Lung microvascular endothelial cell (primary cell): ENCODE results near the gene HP1BP3. TPM values are rescaled to one million over a fixed set of nuclear protein-coding genes. Genes with fewer than 3 reads are reported as not detected.

Experiments
- DNase-seq, 2 donors: peaks; one replicate each; pipeline versions ENCODE4 v3.0.0 to v3.0.0-alpha.2; 2010; ENCODE audit warnings: low read depth in 2 of 2
- total RNA-seq: library from RNA; depleted of rRNA; stranded (reverse); fragments of >200 nt; gene quantifications from 2 replicates; pipeline ENCODE4 v1.2.1, GENCODE V29; 2014

The HP1BP3 gene
- total RNA-seq, 1 donor from 2014 or later = 193 TPM

DNA sequence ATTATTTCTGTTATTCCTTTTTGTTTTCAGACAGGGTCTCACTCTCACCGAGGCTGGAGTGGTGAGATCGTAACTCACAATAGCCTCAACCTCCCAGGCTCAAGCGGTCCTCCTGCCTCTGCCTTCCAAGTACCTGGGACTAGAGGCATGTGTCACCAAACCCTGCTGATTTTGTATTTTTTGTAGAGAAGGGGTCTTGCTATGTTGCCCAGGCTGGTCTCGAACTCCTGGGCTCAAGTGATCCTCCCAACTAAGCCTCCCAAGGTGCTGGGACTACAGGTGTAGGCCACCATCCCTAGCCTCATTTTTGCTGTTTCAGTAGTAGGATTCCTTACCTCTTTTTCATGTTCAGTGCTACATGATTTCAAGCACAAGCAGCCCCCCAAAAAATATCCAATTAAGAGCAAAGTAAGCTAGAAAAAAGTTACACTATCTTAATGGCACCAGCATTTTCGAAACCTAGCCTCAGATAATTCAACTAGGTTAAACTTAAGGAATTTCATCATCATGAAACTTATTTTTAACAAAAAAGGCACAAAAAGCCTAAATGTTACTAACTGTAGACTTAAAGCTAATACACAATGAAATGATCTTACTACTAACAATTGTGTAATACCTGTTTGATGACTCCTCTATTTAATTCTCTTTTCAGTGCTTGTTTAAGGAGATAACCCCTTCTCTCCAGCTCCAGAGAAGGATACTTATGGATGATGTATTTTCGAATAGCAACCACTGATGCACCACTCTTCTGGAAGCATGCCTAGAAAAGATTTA lies 16.6 kb downstream of the HP1BP3 start:
- no peak for DNase-seq

DNA sequence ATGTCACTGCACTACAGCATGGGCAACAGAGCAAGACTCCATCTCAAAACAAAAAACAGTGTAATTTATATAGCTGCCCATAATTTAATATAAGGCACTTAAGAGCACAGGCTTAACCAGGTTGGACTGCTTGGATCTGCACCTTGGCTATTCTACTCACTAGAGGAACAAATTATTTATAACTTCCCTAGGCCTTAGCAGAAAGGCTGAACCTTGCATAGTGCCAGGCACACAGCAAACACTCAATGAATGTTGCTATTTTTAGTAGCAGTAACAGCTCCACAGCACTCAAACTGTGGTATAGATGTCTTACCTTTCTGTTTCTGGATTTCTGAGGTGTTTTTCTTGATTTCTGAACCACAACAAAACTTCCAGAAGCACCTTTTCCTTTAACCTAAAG lies 19.8 kb downstream of the HP1BP3 start:
- DNase-seq = no peak

DNA sequence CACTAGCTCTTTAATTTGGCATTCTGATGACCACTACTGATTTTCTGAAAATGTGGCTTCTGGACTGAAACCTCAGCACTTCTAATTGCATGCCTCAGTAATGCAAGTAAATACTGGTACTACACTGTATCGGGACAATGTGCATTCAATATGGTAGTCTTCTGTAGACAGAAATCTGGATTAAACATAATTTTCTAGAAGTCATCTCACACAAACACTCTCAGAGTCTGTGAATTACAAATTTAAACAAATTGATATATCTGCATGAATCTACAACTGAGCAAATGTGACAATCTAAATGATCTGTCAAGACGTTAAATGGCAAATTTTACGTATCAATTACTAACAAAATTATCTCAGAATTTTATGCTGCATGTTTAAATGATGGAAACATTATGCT lies 23.7 kb downstream of the HP1BP3 start:
- DNase-seq = no peak

DNA sequence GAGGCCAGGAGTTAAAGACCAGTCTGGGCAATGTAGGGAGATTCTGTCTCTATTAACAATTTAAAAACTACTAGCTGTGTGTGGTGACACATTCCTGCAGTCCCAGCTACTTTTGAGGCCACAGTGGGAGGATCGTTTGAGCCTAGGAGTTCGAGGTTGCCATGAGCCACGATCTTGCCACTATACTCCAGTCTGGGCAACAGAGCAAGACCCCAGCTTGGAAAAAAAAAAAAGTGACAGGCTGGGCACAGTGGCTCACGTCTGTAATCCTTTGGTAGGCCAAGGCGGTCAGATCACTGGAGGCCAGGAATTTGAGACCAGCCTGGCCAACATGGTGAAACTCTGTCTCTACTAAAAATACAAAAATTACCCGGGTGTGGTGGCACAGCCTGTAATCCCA lies 26.8 kb downstream of the HP1BP3 start:
- DNase-seq = no peak

DNA sequence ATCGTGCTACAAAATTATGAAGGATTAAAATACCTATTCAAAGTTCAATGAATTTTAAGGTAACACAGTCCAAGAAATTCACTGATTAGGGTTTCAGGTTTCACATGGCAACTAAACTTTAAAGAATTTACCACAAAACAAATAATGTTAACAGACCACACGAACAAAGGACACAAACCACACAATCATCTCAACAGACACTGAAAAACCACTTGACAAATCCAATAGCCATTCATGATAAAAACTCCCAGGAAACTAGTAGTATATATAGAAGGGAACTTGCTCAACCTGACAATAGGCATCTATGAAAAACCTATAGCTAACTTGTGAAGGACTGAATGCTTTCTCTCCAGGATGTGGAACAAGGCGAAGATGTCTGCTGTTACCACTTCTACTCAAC lies 33.5 kb downstream of the HP1BP3 start:
- DNase-seq = no peak

DNA sequence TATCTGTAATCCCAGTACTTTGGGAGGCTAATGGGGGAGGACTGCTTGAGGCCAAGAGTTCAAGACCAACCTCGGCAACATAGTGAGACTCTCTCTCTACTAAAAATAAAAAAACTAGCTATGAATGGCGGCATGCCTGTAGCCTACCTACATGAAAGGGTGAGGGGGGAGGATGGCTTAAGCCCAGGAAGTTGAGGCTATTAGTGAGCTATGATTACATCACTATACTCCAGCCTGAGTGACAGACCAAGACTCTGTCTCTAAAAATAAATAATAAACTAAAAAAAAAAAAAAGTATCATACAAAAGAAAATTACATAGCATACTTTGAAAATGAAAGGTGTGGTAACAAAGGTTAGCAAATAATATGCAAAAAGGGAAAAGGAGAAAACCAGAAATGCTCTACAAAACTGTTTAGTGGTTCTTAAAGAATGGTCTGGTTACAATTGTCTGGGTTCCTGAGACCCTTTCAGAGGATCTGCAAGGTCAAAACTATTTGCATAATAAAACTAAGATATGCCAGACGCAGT lies 35.6 kb downstream of the HP1BP3 start:
- DNase-seq = no peak

DNA sequence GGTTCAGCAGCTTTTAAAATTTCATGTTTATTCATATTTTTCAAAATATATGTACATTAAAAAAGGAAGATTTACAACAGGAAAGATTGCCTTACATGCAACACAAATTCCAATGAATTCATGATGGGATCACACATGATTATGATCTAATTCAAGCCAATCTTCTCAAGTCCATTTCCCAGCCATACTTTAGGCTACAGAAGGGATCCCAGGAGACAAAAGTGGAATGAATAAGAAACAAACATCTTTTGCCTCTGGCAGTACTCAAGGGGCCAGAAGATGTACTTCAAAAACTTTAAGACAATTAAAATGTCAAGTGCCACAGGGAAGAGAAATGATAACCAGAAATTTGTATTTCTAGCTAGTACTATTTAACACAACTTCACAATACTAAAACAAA lies 44.4 kb downstream of the HP1BP3 start:
- DNase-seq = no peak

DNA sequence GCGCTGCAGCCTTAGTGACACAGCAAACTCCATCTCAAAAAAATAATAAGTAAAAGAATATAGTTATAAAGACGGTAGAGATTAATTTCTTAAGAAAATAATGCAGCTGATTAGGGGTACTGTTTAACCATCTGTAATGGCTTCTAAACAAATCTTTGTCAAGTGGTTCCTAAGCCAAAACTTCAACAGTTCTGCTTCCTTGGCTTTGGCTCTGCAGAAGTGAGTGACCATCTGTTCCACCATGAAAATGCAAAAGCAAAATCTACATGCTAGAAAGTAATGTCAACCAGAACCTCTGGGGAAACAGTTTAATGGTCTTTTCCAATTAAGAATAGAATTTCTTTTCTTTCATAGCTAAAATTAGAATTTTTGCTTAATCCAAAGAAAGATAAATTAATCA lies 46.3 kb downstream of the HP1BP3 start:
- no peak for DNase-seq

DNA sequence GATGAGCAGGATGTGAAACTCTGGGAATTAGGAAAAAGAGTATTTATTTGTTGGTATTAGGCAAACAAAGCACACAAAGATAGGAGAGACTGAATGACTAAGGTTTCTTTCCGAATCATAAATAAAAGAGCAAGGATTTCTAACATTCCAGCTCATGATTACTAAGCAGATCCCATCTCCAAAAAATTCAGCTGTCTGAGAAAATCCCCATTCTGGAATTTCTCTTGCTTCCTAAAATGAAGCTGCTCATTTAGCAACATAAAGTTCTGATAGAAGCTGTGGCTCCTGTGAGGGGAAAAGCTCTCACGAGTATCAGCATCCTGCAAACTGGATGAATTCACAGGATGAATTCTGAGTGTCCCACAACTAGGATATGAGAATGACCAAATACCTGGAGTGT lies 47.9 kb downstream of the HP1BP3 start:
- DNase-seq = no peak

DNA sequence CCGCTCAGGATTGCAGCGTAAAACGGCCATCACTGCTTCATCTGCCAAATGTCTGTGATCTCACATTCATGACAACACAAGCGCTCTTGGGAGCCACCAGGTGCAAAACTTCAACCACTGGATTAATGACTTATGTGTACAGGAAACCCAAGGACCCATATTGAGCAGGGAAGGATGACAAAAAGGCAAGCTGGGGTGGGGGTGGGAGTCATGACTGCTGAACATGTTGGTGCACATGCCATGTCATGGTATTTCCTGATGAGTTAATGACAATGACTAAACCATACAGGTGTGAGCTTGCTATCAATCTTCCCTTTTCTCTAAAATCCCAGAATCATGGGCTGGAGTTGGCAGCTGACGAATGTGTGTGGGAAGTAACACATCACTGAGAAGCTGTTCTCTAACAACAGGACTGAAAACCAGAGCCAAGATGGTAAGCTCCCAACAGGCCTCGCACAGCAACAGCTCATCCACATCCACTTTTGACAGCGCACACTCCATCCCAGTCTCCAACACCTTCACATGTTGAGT lies 51.5 kb downstream of the HP1BP3 start:
- no peak for DNase-seq

DNA sequence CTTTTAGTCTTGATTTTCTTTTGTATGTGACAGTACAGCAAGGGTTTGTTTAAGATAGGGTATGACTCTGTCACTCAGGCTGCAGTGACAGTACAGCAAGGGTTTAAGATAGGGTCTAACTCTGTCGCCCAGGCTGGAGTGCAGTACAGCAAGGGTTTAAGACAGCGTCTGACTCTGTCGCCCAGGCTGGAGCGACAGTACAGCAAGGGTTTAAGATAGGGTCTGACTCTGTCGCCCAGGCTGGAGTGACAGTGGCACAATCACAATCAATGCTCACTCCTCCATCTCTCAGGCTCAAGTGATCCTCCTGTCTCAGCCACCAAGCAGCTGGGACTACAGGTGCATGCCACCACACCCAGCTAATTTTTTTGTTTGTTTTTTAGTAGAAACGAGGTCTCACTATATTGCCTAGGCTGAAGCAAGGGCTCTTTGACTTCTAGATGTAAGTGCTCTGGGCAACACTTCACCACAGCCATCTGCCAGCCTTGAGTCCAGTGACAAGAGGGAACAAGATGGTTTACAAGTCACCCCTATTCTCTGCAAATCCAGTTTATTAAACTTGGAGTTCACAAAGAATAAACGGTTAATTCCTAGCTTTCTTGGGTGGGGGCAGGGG lies 53.6 kb downstream of the HP1BP3 start:
- no peak for DNase-seq

DNA sequence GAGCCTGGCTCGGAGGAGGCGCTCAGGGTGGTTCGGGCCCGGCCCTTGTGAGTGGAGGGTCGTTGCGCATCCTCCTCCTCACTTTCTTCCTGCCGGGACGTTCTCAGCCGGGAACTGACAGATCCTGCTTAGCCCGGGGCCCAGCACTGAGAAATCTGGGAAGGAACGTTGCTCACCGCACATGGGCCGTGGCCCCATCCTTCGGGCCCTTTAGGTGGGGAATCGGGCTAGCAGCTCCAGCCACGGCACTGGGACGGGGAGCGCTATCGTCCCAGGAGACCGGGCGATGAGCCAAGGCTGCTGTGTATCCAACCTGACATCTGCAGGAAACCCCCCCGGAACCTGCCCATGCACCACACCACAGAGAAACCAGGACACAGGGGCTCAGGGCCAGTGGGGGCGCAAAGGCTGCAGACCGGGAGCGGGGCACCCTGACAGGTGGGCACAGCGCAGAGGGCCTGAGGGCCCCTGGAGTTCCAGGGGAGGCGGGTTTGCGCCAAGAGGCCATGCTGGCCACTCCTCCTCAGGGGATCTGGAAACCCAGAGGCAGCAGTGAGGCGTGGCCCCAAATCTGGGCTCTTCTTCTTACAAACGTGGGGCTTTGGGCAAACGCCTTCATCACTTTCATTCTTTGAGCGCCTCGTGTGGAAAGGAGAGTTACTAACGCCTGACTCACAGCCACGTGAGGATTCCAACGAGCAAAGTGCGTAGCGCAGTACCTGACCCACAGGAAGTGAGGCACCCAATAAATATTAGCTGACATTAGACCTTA lies 54.3 kb downstream of the HP1BP3 start, which contains the start of gene SH2D5:
Gene SH2D5 (minus strand): TSS at position 116 of the 772 bp plus-strand sequence. CDS start 4,659 bp downstream, outside the sequence.
- DNase-seq = peak; percentile 87 to 94

DNA sequence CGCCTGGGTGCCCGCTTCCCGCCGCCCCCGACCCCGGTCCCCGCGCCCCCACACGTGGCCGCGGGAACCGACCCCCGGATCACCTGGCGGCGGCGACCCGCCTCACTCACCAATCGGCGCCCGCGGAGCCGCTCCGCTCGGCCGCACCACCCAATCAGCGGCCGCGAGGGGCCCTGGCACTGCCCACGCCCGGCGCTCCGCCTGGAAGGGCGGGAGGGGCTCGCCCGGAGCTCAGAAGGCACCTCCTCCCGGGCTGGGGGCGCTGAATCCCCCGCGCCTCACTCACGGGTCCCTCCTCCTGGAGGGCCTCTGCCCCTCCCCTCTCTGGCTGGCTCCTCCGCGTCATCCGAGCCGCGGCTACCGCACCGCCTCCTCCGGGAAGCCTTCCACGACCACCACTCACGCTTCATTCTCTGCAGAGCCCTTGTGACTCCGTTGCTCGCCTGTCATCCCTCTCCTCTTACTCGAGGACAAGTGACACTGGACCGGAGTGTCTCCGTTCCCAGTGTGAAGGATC lies 55.0 kb downstream of the HP1BP3 start:
- peak; percentile 51 to 64 for DNase-seq

DNA sequence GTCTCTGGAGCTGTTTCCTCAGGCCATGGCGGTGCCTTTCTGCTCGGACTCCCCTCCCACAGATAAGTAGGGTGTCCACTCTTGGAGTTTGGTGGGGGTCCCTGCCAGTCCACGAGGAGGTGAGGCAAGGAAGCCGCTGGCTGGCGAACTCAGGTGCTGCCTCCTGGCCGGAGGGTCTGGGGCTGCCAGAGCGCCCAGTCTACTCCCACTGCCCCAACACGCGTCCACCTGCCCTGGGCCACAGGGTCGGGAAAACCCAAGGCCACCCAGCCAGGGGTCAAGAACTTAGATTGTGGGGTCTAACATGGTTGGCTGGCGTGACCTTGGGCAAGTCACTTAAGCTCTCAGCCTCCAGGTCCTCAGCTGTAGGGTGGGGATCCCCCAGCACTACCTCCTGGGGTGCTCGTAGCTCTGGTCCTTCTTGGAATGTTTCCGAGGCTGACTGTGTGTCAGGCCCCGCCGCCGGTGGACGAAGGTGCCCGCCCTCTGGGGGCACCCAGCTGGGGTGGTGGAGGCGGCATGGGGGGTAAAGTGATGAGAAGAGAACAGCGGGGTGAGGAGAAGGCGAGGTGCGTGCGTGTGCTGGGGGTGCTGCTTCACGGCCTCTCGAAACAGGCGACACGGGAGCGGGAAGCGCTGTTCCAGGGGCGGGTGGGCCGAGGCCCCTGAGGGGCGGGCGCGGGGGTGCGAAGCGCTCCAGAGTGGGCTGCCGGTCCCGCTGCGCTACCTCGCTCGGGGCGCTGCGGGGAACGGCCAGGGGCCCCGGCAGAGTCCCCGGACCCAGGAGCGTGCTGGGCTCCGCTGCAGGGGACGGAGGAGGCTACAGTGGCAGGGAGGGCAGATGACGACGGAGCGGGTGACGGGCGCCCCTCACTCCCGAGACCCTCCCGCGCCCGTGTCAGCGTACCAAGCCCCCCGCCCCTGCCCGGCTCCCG lies 55.8 kb downstream of the HP1BP3 start:
- DNase-seq = no peak

DNA sequence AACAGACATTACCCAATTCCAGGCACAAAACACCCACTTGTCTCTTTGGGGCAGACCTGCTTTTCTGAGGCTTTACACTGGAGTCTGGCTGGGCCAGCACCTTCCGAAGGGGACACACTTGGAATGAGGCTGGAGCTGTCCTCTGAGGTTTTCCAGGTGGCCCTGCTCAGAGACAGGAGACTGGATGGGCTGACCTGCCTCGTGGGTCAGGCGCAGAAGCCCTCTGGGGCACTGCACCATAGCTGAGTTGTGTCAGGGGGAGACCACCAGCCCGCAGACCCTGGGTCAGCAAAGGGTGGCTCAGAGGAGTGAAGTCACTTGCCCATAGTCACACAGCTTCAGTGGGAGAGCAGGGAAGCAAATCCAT lies 56.4 kb downstream of the HP1BP3 start:
- no peak for DNase-seq

DNA sequence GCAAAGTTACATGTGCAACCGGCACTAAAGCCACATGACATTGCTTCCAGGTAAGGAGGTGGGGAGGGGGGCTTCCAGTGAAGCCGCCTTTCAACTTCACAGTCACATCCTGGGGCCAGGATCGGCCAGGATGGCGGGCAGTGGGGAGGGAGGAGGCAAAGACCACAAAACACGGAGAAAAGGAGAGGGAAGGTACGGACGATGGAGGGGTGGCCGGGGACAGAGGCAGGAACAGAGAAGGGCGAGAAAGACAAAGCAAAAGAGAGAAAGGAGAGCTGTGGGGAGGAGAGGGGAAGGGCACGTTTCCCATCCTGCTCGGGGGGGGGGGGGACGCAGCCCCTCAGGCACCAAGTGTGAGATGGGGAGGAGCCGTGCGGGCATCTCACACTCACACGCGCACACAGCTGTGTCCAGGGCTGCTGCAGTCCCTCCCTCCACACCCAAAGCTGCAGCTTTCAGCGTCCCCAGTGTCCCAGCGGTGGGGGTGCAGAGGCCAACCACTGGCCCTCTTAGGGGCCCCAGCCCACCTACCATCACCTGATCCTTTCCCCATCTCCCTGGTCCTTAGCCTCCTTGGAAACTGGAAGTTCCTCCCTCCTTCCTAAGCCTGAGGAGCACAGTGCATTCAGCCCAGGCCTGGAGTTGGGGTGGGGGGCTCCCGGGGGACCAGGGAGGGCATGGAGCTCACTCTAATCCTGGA lies 57.0 kb downstream of the HP1BP3 start:
- DNase-seq = no peak

DNA sequence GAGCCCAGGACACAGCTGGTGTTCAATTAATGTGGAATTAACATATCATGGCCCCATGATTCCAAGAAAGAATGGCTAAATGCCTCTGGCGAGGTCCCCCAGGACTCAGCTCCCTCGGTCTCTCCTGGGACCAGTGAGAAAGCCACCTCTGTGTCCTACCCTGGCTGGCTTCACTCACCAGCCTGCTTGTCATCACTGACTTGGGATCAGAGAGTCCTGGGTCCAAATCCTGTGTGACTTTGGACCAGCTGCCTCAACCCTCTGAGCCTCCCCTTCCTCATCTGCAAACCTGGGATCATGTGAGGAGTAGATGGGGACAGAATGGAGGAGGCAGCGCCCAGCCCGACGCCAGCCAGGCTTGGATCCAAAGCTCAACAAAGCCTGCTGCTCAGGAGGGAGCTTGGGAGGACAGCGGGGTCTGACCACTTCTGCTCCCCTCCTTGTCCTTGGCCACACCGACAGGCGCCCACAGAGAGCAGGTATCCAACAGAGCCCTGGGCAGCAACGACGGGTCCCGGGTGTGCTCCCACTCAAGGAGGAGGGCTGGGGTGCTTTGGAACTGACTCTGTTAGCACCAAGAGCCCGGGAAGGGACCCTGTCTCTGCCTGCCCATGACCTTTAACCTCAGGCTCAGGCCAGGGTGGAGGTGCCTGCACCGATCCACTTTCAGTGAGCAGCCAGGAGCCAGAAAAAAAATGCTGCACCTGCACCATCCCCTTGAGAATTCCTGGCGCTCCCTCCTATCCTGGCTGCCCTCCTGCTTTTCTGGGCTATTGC lies 57.8 kb downstream of the HP1BP3 start:
- no peak for DNase-seq

DNA sequence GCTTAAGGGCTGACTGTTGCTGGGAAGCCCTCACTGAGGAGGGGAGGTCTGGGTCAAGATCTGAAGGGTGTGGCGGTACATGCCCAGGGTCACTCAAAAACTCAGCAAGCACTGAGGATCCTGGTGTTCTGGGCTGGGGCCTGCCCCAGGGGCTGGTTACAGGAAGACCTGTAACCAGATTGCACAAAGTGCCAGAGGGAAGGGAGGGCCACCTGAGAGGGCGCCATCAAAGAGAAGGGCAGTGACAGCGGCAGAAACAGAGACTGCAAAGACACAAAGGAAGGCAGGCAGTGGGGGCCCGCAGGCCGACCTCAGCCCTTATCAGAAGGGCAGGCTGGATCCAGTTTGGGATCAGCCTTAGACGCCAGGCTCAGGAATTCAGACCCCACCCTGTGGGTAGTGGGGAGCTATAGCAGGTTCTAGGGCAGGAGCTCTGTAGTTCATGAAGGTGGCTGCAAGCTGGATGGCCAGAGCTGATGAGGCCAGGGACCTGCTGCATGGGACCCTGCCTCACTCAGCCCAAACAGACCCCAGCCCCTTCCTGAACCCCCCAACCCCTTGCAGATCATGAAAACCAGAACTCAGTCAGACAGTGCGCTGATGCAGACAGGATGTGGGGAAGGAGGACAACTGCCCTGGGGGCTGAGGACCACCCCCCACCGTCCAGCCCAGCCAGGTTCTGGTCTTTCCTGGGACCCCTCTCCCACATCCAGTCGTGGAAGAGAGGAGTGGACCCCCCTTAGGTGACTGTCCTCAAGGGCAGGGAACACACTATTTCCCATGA lies 58.5 kb downstream of the HP1BP3 start:
- no peak for DNase-seq
